ENCODE measurements around the gene KRT10. TPM values are rescaled to one million over a fixed set of nuclear protein-coding genes. Genes with fewer than 3 reads are reported as not detected.

The KRT10 gene
- total RNA-seq, 1 donor: 12.2 TPM

DNA sequence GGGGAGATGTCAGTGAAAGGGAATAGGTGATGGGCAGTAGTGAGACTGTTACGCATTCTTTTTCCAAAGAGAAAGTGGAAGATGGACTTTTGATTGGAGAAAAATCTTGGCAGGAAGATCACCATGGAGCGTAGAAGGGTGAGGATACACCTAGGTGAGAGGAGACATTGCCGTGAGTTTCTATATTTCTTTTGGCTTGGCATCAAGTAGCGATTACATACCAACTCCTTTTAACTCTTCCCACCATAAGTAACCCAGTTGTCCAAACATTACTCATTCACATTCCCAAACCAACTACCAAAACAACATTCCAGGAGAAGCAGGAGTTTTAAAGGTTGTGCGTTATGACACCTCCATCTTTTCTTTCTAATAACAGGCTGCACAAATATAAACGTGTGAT, 11.9 kb downstream of the KRT10 start:
- no peak overlapping the region for H3K4me3 ChIP-seq (ENCODE audit: low read depth, low read length)
- TF ChIP-seq, protein P1, sequence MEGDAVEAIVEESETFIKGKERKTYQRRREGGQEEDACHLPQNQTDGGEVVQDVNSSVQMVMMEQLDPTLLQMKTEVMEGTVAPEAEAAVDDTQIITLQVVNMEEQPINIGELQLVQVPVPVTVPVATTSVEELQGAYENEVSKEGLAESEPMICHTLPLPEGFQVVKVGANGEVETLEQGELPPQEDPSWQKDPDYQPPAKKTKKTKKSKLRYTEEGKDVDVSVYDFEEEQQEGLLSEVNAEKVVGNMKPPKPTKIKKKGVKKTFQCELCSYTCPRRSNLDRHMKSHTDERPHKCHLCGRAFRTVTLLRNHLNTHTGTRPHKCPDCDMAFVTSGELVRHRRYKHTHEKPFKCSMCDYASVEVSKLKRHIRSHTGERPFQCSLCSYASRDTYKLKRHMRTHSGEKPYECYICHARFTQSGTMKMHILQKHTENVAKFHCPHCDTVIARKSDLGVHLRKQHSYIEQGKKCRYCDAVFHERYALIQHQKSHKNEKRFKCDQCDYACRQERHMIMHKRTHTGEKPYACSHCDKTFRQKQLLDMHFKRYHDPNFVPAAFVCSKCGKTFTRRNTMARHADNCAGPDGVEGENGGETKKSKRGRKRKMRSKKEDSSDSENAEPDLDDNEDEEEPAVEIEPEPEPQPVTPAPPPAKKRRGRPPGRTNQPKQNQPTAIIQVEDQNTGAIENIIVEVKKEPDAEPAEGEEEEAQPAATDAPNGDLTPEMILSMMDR (IDR thresholded peaks at IDR 0.05; ENCODE audit: insufficient read depth, low read length): no peak
- peak; percentile 41 for DNase-seq (ENCODE audit: low read depth)

DNA sequence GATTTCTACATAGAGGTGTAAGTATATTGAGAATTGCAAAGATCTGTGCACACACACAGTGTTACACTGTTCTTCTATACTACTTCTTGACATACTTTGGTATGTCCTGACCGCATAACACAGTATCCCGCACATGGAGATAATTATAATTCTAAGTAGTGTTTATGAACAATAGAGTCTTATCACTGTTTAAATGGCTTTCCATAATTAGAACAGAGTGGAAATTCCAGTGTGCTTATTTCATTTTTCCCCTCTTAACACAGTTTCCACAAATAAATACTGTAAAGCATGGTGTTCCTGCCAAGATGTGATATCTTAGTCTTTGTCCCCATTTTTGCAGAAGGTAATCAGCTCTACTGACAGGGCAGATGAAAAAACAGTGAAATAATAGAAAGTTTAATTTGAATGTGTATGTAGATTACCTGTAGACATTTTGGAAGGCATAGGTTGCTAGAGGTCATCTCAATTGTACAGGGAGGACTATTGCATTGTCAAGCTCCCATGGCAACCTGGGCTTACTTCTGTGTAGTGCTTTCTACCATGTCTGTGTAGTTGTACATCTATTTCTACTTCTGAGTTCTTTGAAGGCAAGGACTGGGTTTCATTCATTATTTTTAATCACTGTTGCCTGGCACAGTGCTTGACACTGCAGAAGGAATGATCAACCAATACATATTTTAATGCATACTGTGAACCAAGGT, 12.5 kb downstream of the KRT10 start:
- H3K4me3 ChIP-seq (ENCODE audit: low read depth, low read length): no peak overlapping the region
- DNase-seq (ENCODE audit: low read depth): peak; percentile 77
- TF ChIP-seq, protein P1 (IDR thresholded peaks at IDR 0.05; ENCODE audit: insufficient read depth, low read length): no peak

DNA sequence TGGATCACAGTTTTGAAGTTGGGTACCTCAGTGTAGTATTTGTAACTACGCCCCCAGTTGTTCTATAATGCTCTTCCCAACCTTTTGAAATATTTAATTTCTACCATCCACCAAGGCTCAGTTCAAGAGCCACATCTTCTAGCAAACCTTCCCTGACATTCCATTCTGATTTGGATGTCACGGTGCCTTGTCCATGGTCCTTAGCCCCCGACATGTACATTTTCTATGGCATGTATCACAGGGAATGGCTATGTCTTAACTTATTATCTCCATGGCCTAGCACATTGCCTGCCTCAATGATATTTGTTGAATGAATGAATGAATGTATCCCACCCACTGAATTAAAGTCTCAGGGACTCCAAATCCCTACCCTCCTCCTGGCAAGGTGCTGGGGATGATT, 16.3 kb downstream of the KRT10 start:
- H3K4me3 ChIP-seq (ENCODE audit: low read depth, low read length): no peak overlapping the region
- TF ChIP-seq, protein P1 (IDR thresholded peaks at IDR 0.05; ENCODE audit: insufficient read depth, low read length): no peak
- no peak for DNase-seq (ENCODE audit: low read depth)

DNA sequence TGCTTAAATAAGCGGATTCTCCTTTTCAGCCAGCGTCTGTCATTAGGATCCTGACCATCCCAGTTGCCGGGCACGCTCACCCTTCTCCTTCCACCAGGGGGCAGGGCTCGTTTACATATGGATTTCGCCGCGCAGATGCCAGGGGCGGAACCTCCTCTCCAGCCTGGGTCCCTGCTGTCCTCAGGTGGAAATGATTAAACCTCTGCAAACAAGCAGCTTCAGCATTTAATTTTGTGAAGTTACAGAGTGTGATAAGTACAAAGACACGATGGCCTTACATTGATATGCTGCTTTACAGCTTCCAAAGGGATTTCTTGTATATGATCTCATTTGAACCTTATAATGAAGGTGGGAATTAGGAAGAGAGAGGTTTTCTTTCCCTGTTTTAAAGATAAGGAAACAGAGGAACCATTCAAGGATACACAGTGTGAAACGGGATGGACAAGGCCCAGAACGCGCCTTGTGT, 18.8 kb downstream of the KRT10 start:
- DNase-seq (ENCODE audit: low read depth): peak; percentile 72
- no peak overlapping the region for H3K4me3 ChIP-seq (ENCODE audit: low read depth, low read length)
- TF ChIP-seq, protein P1 (IDR thresholded peaks at IDR 0.05; ENCODE audit: insufficient read depth, low read length): peak; percentile 91

DNA sequence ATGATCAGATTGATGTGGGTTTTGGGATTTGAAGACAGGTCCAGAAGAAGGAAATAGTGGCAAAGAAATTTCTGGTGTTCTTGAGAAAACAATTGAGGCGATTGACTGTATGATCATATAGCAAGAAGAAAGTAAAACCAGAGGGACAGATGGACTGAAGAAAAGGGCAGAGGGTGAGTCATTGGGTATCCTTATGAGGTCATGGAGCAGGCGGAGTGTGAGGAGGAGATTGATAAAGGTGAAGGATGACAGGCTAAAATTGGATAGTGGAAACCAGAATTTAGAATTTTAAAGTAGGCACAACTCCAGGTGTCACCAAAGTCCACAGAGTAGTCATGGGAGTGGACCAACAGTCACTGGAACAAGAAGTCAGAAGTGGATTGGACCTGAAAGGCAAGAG, 21.3 kb downstream of the KRT10 start:
- TF ChIP-seq, protein P1 (IDR thresholded peaks at IDR 0.05; ENCODE audit: insufficient read depth, low read length): no peak
- DNase-seq (ENCODE audit: low read depth): no peak
- no peak overlapping the region for H3K4me3 ChIP-seq (ENCODE audit: low read depth, low read length)

DNA sequence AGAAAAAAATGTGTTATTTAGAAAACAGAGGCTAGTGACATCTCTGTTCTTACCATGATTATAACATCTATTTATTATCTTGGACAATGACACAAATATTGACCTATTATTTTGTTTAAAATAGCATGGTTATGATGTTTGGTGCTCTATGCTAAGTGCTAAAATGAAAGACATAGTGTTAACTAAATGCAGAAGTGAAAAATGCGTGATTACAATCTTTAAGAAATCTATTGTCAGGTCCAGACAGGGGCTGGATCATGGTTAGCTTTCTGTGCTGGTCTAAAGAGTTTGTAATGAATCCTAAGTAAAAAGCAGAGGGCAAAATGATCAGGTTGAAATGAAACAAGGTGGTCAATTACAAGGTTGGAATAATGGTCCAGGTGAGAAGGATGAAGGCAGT, 22.0 kb downstream of the KRT10 start:
- TF ChIP-seq, protein P1 (IDR thresholded peaks at IDR 0.05; ENCODE audit: insufficient read depth, low read length): no peak

DNA sequence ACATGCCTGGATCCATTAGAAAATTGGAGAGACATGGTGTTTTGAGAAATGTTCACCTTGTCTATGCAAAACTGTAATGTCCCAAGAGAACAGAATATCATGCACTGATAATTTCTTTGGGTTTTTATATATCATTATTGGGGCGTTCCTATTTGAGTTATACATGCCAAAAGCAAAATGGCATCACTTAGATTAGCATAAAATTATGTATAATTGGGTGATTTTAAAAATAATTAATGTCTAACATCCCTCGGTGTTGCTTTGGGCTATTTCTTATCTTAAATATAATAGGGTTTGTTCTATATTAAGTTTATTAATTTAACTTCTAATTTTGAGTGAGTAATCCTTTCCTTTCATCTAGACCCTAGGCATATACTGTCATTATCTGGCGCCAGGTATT, 22.6 kb downstream of the KRT10 start, which contains the start of gene KRT28:
Gene KRT28 (minus strand): TSS at position 101 of the 400 bp plus-strand sequence. CDS start 66 bp downstream, at position 35.
- no peak within 1 kb of the TSS for H3K4me3 ChIP-seq (ENCODE audit: low read depth, low read length)
- no peak for DNase-seq (ENCODE audit: low read depth)
- TF ChIP-seq, protein P1 (IDR thresholded peaks at IDR 0.05; ENCODE audit: insufficient read depth, low read length): no peak

More for the DNA sequence above, 22.0 kb downstream of the KRT10 start:
- no peak for DNase-seq (ENCODE audit: low read depth)
- no peak overlapping the region for H3K4me3 ChIP-seq (ENCODE audit: low read depth, low read length)

All from fibroblast of the aortic adventitia (primary cell).